HCT116 (cell line): ENCODE data around the gene NRXN2. TPM values are rescaled to one million over a fixed set of nuclear protein-coding genes. Genes with fewer than 3 reads are reported as not detected.

ENCODE experiments used
- ATAC-seq: fragments of 200-7000 bp; cut with Tn5 transposase; 2 replicates; pipeline ENCODE4 v1.9.1; 2020; ENCODE audit warnings: mild to moderate bottlenecking, moderate library complexity
- BruUV-seq: library from RNA; stranded (reverse); fragments of 400-500 nt; replicated peaks from 2 replicates; lab custom pipeline; 2021; lab: Mats Ljungman, UMichigan
- CTCF ChIA-PET: fragments of 300-600 bp; sonication (Branson Sonifier 250); formaldehyde crosslinking; loops from one replicate; lab custom pipeline; 2021; ENCODE audit warnings: antibody characterized with exemption; lab: Charles Lee
- POLR2A ChIA-PET: fragments of 300-600, 350-600 bp; sonication (Branson Sonifier 250); formaldehyde crosslinking; loops from one replicate; lab custom pipeline; 2021; ENCODE audit warnings: antibody characterized with exemption; lab: Charles Lee
- RAD21 ChIA-PET, 2 experiments: fragments of 300-600 bp; sonication (Branson Sonifier 250); formaldehyde crosslinking; loops; one replicate each; lab custom pipeline; 2023; ENCODE audit warnings: low total read pairs in 2 of 2; ENCODE audit not compliant: uncharacterized antibody in 2 of 2, unreplicated experiment in 2 of 2, low non-redundant PET in 1 of 2; lab: Charles Lee
- DNase-seq: peaks from one replicate; pipeline ENCODE4 v3.0.0-alpha.2; 2010; ENCODE audit warnings: low read depth, low spot score
- H2AFZ ChIP-seq: fragments of 200-600 bp; shearing (Covaris generic), sonication (generic); 2 replicates; pipeline ENCODE4 v1.6.1; 2017; ENCODE audit warnings: low read depth, mixed run types, mixed read lengths, antibody characterized with exemption, low read length; ENCODE audit not compliant: poor library complexity, severe bottlenecking
- H3K27ac ChIP-seq: 2 replicates; pipeline ENCODE4 v1.5.1; 2012; ENCODE audit warnings: low read depth, low read length
- H3K27me3 ChIP-seq: fragments of 200-600 bp; sonication (generic); 2 replicates; pipeline ENCODE4 v1.6.1; 2016; ENCODE audit warnings: mixed run types, low read length, mixed read lengths; ENCODE audit not compliant: insufficient read depth
- H3K36me3 ChIP-seq, 2 experiments: fragments of 200-500 bp in 1 of 2; fragments of 200-600 bp in 1 of 2; sonication (Bioruptor generic) in 1 of 2; sonication (generic) in 1 of 2; 2 replicates each; pipeline versions ENCODE4 v1.5.1 to v1.6.1; 2014 to 2016; ENCODE audit warnings: low read length in 2 of 2, inconsistent platforms in 1 of 2, mixed read lengths in 1 of 2, mixed run types in 1 of 2; ENCODE audit not compliant: insufficient read depth in 2 of 2, control insufficient read depth in 1 of 2
- H3K4me1 ChIP-seq, 2 experiments: fragments of 200-600 bp in 1 of 2; sonication (generic) in 1 of 2; 2 replicates each; pipeline versions ENCODE4 v1.5.1 to v1.6.1; 2012 to 2017; ENCODE audit warnings: low read length in 2 of 2, inconsistent platforms in 1 of 2, mild to moderate bottlenecking in 1 of 2, mixed read lengths in 1 of 2, mixed run types in 1 of 2, moderate library complexity in 1 of 2; ENCODE audit not compliant: insufficient read depth in 2 of 2, control insufficient read depth in 1 of 2
- H3K4me2 ChIP-seq: fragments of 200-600 bp; sonication (generic); 2 replicates; pipeline ENCODE4 v1.6.1; 2017; ENCODE audit warnings: mixed run types, low read length, mixed read lengths
- H3K4me3 ChIP-seq, 2 experiments: fragments of 200-600 bp in 1 of 2; sonication (generic) in 1 of 2; replicated peaks in 1 of 2; 2 replicates each; pipeline ENCODE4 v1.5.1; 2011 to 2016; ENCODE audit warnings: low read length in 2 of 2, control low read depth in 1 of 2, low read depth in 1 of 2, mild to moderate bottlenecking in 1 of 2, mixed read lengths in 1 of 2, mixed run types in 1 of 2
- H3K79me2 ChIP-seq: fragments of 200-600 bp; sonication (generic); 2 replicates; pipeline ENCODE4 v1.6.1; 2017; ENCODE audit warnings: mild to moderate bottlenecking, mixed run types, low read length, moderate library complexity, mixed read lengths; ENCODE audit not compliant: insufficient read depth
- H3K9ac ChIP-seq: fragments of 200-600 bp; sonication (generic); 2 replicates; pipeline ENCODE4 v1.6.1; 2016; ENCODE audit warnings: low read length, mixed read lengths
- H3K9me2 ChIP-seq: fragments of 200-600 bp; sonication (generic), shearing (Covaris generic); 2 replicates; pipeline ENCODE4 v1.6.1; 2017; ENCODE audit warnings: mixed run types, mild to moderate bottlenecking, moderate library complexity; ENCODE audit not compliant: insufficient read depth
- H3K9me3 ChIP-seq, 2 experiments: fragments of 200-500 bp in 1 of 2; fragments of 200-600 bp in 1 of 2; sonication (Bioruptor generic) in 1 of 2; sonication (generic) in 1 of 2; 2 replicates each; pipeline ENCODE4 v1.6.1; 2014 to 2017; ENCODE audit warnings: low read length in 2 of 2, mixed read lengths in 2 of 2, inconsistent platforms in 1 of 2, low read depth in 1 of 2, mild to moderate bottlenecking in 1 of 2, mixed run types in 1 of 2, moderate library complexity in 1 of 2; ENCODE audit not compliant: control insufficient read depth in 1 of 2, insufficient read depth in 1 of 2
- H4K20me1 ChIP-seq: fragments of 200-600 bp; sonication (generic), shearing (Covaris generic); 2 replicates; pipeline ENCODE4 v1.6.1; 2017; ENCODE audit warnings: mixed run types, mild to moderate bottlenecking, moderate library complexity; ENCODE audit not compliant: insufficient read depth
- CBX3 ChIP-seq: IDR thresholded peaks from 2 replicates; pipeline ENCODE4 v1.6.1; 2012; ENCODE audit warnings: low read depth
- CEBPB ChIP-seq: IDR thresholded peaks from 2 replicates; pipeline ENCODE4 v1.6.1; 2012; ENCODE audit warnings: low read depth
- EGR1 ChIP-seq: IDR thresholded peaks from 2 replicates; pipeline ENCODE4 v1.6.1; 2012; ENCODE audit warnings: low read depth
- ELF1 ChIP-seq: IDR thresholded peaks from 2 replicates; pipeline ENCODE4 v1.6.1; 2012; ENCODE audit warnings: low read depth, borderline replicate concordance
- EZH2 ChIP-seq: fragments of 200-600 bp; sonication (generic); IDR thresholded peaks from 2 replicates; pipeline ENCODE4 v1.6.1; 2017; ENCODE audit warnings: antibody characterized with exemption, mixed run types
- FOSL1 ChIP-seq: IDR thresholded peaks from 2 replicates; pipeline ENCODE4 v1.6.1; 2012; ENCODE audit warnings: low read depth
- JUND ChIP-seq: IDR thresholded peaks from 2 replicates; pipeline ENCODE4 v1.6.1; 2012
- POLR2AphosphoS5 ChIP-seq: IDR thresholded peaks from 2 replicates; pipeline ENCODE4 v1.6.1; 2011; ENCODE audit warnings: mild to moderate bottlenecking, low read depth, low read length, moderate library complexity
- RAD21 ChIP-seq: IDR thresholded peaks from 2 replicates; pipeline ENCODE4 v1.6.1; 2012; ENCODE audit warnings: low read depth, mild to moderate bottlenecking
- SP1 ChIP-seq: IDR thresholded peaks from 2 replicates; pipeline ENCODE4 v1.6.1; 2012; ENCODE audit warnings: low read depth
- TCF7L2 ChIP-seq: IDR thresholded peaks from 2 replicates; pipeline ENCODE4 v1.7.0; 2011; ENCODE audit warnings: borderline replicate concordance, inconsistent platforms; ENCODE audit not compliant: insufficient read depth, insufficient read length; ENCODE audit errors: extremely low read depth
- YY1 ChIP-seq: IDR thresholded peaks from 2 replicates; pipeline ENCODE4 v1.6.1; 2011; ENCODE audit warnings: low read length, low read depth, moderate library complexity, mild to moderate bottlenecking; ENCODE audit not compliant: insufficient replicate concordance; ENCODE audit errors: extremely low read depth
- ZFX ChIP-seq: fragments of 450-650 bp; IDR thresholded peaks from 2 replicates; pipeline ENCODE4 v1.6.1; 2017
- intact Hi-C: fragments of 100-400 bp; cut with micrococcal nuclease; formaldehyde crosslinking; loops from 2 replicates; pipeline ENCODE4 v1.10.0; 2022
- total RNA-seq: library from RNA; stranded (reverse); gene quantifications from one replicate; pipeline ENCODE4 v1.2.1, GENCODE V29; 2021; ENCODE audit not compliant: unreplicated experiment
- TF ChIP-seq, protein P1 (sequence below): IDR thresholded peaks from 2 replicates; pipeline ENCODE4 v1.6.1; 2011; ENCODE audit warnings: mild to moderate bottlenecking, low read length, moderate library complexity; ENCODE audit not compliant: insufficient replicate concordance; ENCODE audit errors: extremely low read depth
- TF ChIP-seq, protein P2 (sequence below): IDR thresholded peaks from 2 replicates; pipeline ENCODE4 v1.6.1; 2012

NRXN2 gene
- total RNA-seq, 1 experiment from 2014 or later = 1.5 TPM

DNA sequence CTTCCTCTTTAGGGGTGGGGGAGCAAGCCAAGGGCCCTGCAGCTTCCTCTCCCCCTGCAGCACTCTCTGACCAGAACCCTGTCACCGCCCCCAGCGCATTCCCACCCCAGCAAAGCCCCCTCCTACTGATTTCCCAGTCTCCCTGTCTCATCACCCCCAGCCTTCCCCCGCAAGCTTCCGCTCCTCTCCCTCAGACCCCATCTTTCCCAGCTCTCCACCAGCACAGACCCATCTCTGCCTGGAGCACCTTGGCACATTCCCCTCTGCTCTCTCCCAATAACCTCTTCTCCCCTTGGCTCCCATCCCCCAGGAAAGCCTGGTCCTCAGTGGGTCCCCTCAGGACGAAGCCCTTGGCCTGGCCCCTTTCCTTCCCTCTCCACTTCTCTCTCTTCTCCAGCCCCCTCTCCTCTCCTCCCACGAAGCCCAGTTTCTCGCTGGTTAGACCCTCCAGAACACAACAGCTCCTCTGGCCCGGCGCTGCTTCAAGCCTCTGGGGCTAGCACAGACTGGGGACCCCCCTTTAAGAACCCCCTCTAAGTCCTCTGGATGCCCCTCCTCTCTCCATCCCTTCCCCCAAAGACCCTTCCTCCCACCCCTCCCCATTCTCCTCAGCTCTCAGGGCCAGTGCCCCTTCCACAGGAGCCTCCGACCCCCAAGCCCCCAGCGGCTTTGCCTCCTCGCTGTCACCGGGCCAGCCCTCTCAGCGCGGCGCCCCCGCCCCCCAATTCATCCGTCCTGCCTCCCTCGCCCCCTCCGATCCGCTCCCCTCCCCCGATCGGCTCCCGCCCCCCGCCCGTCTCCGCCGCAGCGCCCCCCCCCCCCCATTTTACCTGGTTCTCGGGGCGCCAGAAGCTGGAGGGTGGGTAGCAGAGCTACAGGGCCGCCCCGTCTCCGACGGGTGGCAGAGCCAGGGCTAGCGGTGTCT, 594 bp downstream of the NRXN2 start:
- RAD21 ChIA-PET = no interaction called here
- no peak overlapping the region for H2AFZ ChIP-seq
- no peak overlapping the region for H3K9ac ChIP-seq
- no peak overlapping the region for H3K4me2 ChIP-seq
- TF ChIP-seq JUND = no peak
- no peak for TF ChIP-seq CBX3
- TF ChIP-seq CEBPB = no peak
- ATAC-seq (no peak), DNase-seq (no peak)
- CTCF ChIA-PET = no interaction called here
- H3K36me3 ChIP-seq = no peaks in the 10 kb centered on the region
- H3K4me3 ChIP-seq = no peak overlapping the region
- no TSS peak for BruUV-seq
- H3K27me3 ChIP-seq = 0 out of 2 replicates have a peak, but pooled peaks cover 6% of the 10 kb centered on the region
- H4K20me1 ChIP-seq = no peaks in the 10 kb centered on the region
- H3K27ac ChIP-seq = no peak overlapping the region
- H3K9me2 ChIP-seq = no peaks in the 10 kb centered on the region
- POLR2A ChIA-PET = no interaction called here
- intact Hi-C loops = loop anchor here (1.0 to 5.0 kb wide), 3 partner anchors 34 to 365 kb away; partner anchors contain the start of gene RPS6KA4
- no peaks in the 10 kb centered on the region for H3K9me3 ChIP-seq
- H3K4me1 ChIP-seq = peaks cover 0 to 10% of the 10 kb centered on the region in 2 experiments; a peak in 1 of 4 replicates
- H3K79me2 ChIP-seq = no peaks in the 10 kb centered on the region

DNA sequence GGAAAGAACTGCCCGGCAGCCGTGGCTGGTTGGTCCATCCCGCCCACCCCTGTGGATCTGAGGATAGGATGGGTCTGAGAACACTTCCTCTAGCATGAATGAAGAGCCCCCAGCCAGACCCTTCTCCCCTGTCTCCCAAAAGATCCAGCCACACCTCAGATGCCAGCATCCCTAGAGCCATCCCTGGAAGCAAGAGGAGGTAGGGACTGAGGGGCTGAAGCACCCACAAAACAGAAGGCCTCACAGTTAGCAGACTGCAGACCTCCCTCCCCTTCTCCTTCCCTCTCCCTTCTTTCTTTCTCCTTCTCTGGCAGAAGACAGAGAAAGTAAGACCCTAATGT, 1.7 kb downstream of the NRXN2 start:
- no peak overlapping the region for H3K4me3 ChIP-seq
- ATAC-seq (no peak), DNase-seq (no peak)
- intact Hi-C loops = loop anchor here (5.0 kb wide), 2 partner anchors 169 to 364 kb away; partner anchors contain the start of gene RPS6KA4
- ChIA-PET POLR2A (no interaction called here), CTCF (no interaction called here), RAD21 (no interaction called here)
- no peaks in the 10 kb centered on the region for H3K9me2 ChIP-seq
- H4K20me1 ChIP-seq = no peaks in the 10 kb centered on the region
- H3K4me1 ChIP-seq = peaks cover 0 to 10% of the 10 kb centered on the region in 2 experiments; a peak in 1 of 4 replicates
- no peak overlapping the region for H3K9ac ChIP-seq
- no peak overlapping the region for H3K27ac ChIP-seq
- no TSS peak for BruUV-seq
- H3K79me2 ChIP-seq = no peaks in the 10 kb centered on the region
- H2AFZ ChIP-seq = no peak overlapping the region
- 0 out of 2 replicates have a peak, but pooled peaks cover 6% of the 10 kb centered on the region for H3K27me3 ChIP-seq
- no peak overlapping the region for H3K4me2 ChIP-seq
- H3K9me3 ChIP-seq = no peaks in the 10 kb centered on the region
- H3K36me3 ChIP-seq = no peaks in the 10 kb centered on the region
- TF ChIP-seq EZH2 (no peak), FOSL1 (no peak), TCF7L2 (no peak), POLR2AphosphoS5 (no peak), RAD21 (no peak), ZFX (no peak), SP1 (no peak), CBX3 (no peak), YY1 (no peak), ELF1 (no peak), EGR1 (no peak)
- TF ChIP-seq, protein P1, sequence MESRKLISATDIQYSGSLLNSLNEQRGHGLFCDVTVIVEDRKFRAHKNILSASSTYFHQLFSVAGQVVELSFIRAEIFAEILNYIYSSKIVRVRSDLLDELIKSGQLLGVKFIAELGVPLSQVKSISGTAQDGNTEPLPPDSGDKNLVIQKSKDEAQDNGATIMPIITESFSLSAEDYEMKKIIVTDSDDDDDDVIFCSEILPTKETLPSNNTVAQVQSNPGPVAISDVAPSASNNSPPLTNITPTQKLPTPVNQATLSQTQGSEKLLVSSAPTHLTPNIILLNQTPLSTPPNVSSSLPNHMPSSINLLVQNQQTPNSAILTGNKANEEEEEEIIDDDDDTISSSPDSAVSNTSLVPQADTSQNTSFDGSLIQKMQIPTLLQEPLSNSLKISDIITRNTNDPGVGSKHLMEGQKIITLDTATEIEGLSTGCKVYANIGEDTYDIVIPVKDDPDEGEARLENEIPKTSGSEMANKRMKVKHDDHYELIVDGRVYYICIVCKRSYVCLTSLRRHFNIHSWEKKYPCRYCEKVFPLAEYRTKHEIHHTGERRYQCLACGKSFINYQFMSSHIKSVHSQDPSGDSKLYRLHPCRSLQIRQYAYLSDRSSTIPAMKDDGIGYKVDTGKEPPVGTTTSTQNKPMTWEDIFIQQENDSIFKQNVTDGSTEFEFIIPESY = no peak
- TF ChIP-seq, protein P2, sequence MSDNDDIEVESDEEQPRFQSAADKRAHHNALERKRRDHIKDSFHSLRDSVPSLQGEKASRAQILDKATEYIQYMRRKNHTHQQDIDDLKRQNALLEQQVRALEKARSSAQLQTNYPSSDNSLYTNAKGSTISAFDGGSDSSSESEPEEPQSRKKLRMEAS = no peak
